Measurements from ENCODE around the gene CYP2W1. TPM values are rescaled to one million over a fixed set of nuclear protein-coding genes. Genes with fewer than 3 reads are reported as not detected.
A peak's percentile ranks its signal among the peaks of the same experiment; 100 is the strongest.

CYP2W1 gene
- total RNA-seq, 2 experiments from 2014 or later, result not detected

DNA sequence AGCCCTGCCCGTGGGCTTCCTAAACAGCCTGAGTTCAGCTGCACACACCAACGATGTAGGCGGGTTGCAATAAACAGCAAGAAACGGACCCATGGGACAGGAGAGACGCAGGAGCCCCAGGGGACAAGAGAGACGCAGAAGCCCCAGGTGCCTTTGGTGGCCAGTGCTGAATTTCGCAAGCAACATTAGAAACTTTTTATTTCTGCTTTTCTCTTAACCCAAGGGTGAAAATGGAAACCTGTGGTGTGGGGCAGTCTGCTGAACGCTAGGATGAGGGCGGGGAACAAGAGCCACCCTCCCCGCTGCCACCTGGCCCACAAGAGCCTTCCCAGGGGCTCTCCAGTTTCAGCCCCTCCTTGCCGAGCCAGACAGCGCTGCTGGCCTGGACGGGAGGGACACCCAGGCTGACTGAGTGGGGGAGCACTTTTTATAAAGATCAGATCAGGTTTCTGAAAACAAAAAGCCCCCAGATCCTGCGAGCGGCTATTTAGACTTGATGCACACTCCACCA, 41.4 kb downstream of the CYP2W1 start:
- Mint-ChIP-seq H3K36me3 (ENCODE audit: low read depth) (peaks cover 39% of the 10 kb centered on the region), H3K4me1 (ENCODE audit: low read depth) (peaks cover 32% of the 10 kb centered on the region), H3K4me3 (peak overlapping the region; percentile 7), H3K27me3 (no peaks in the 10 kb centered on the region), H3K9me3 (no peaks in the 10 kb centered on the region), H3K27ac (no peak overlapping the region)
- Histone ChIP-seq H3K27me3 (ENCODE audit: control insufficient read depth in 1 of 2, insufficient read depth in 2 of 2, low read length in 2 of 2) (no peaks in the 10 kb centered on the region), H3K27ac (ENCODE audit: low read depth in 1 of 2, low read length in 2 of 2) (no peak overlapping the region), H3K9me3 (ENCODE audit: control insufficient read depth in 1 of 2, insufficient read depth in 1 of 2, low read length in 2 of 2) (peaks cover 11 to 44% of the 10 kb centered on the region in 2 experiments), H3K4me3 (ENCODE audit: low read length) (no peak overlapping the region), H3K4me1 (ENCODE audit: insufficient read depth, low read length) (peaks cover 39% of the 10 kb centered on the region), H3K36me3 (ENCODE audit: insufficient read depth, low read length) (peaks cover 10% of the 10 kb centered on the region)
- CTCF ChIA-PET, result interaction anchor here (0.8 kb wide), 1 partner anchor 32 kb away, joined by 3 read pairs; no protein-coding TSS in a partner anchor
- DNase-seq, result no peak
- ATAC-seq (ENCODE audit: poor library complexity), result no peak
- intact Hi-C loops (cut with DNase I, micrococcal nuclease), result no loop called here
- TF ChIP-seq CTCF (IDR thresholded peaks at IDR 0.05), result no peak
- POLR2A ChIA-PET, result interaction anchor here (0.9 kb wide), 1 partner anchor 21 kb away, joined by 3 read pairs; no protein-coding TSS in a partner anchor

- peaks cover 46% of the 10 kb centered on the region for H3K4me1 ChIP-seq (ENCODE audit: insufficient read depth, low read length)
- Mint-ChIP-seq H3K27ac (no peak overlapping the region), H3K36me3 (ENCODE audit: low read depth) (peaks cover 39% of the 10 kb centered on the region), H3K4me3 (peak overlapping the region; percentile 7), H3K27me3 (no peaks in the 10 kb centered on the region), H3K9me3 (no peaks in the 10 kb centered on the region), H3K4me1 (ENCODE audit: low read depth) (peaks cover 38% of the 10 kb centered on the region)
- H3K4me3 ChIP-seq (ENCODE audit: low read length), result no peak overlapping the region
- ChIA-PET CTCF (interaction anchor here (1.5 kb wide), 1 partner anchor 19 kb away, joined by 6 read pairs; the partner anchor contains the start of gene GPR146), POLR2A (interaction anchor here (0.9 kb wide), 2 partner anchors 20 to 50 kb away, joined by 3 to 5 read pairs; partner anchors contain the start of gene COX19)
- H3K27ac ChIP-seq (ENCODE audit: low read depth in 1 of 2, low read length in 2 of 2), result no peak overlapping the region
- peaks cover 11 to 36% of the 10 kb centered on the region in 2 experiments for H3K9me3 ChIP-seq (ENCODE audit: control insufficient read depth in 1 of 2, insufficient read depth in 1 of 2, low read length in 2 of 2)
- no peaks in the 10 kb centered on the region for H3K27me3 ChIP-seq (ENCODE audit: control insufficient read depth in 1 of 2, insufficient read depth in 2 of 2, low read length in 2 of 2)
- H3K36me3 ChIP-seq (ENCODE audit: insufficient read depth, low read length), result peaks cover 10% of the 10 kb centered on the region
- intact Hi-C loops (cut with DNase I, micrococcal nuclease), result no loop called here
- DNase-seq (no peak), ATAC-seq (ENCODE audit: poor library complexity) (no peak)
- no peak for TF ChIP-seq CTCF (IDR thresholded peaks at IDR 0.05)
These were observed 42.1 kb downstream of the CYP2W1 start for GRCh38 chr7:1024876-1025742.

GRCh38 chr7:1025743-1026581, 43.0 kb downstream of the CYP2W1 start:
- Histone ChIP-seq H3K27me3 (ENCODE audit: control insufficient read depth in 1 of 2, insufficient read depth in 2 of 2, low read length in 2 of 2) (no peaks in the 10 kb centered on the region), H3K9me3 (ENCODE audit: control insufficient read depth in 1 of 2, insufficient read depth in 1 of 2, low read length in 2 of 2) (peaks cover 8 to 28% of the 10 kb centered on the region in 2 experiments), H3K27ac (ENCODE audit: low read depth in 1 of 2, low read length in 2 of 2) (no peak overlapping the region), H3K4me1 (ENCODE audit: insufficient read depth, low read length) (peaks cover 48% of the 10 kb centered on the region), H3K36me3 (ENCODE audit: insufficient read depth, low read length) (peaks cover 4% of the 10 kb centered on the region), H3K4me3 (ENCODE audit: low read length) (no peak overlapping the region)
- Mint-ChIP-seq H3K36me3 (ENCODE audit: low read depth) (peaks cover 39% of the 10 kb centered on the region), H3K9me3 (no peaks in the 10 kb centered on the region), H3K4me1 (ENCODE audit: low read depth) (peaks cover 42% of the 10 kb centered on the region), H3K4me3 (peak overlapping the region; percentile 80), H3K27ac (peak overlapping the region; percentile 7), H3K27me3 (no peaks in the 10 kb centered on the region)
- no peak for TF ChIP-seq CTCF (IDR thresholded peaks at IDR 0.05)
- ATAC-seq (ENCODE audit: poor library complexity) (no peak), DNase-seq (no peak)
- CTCF ChIA-PET, result interaction anchor here (1.5 kb wide), 1 partner anchor 19 kb away, joined by 6 read pairs; the partner anchor contains the start of gene GPR146
- intact Hi-C loops (cut with DNase I, micrococcal nuclease), result no loop called here
- POLR2A ChIA-PET, result interaction anchor here (0.8 to 0.9 kb wide), 2 partner anchors 19 to 50 kb away, joined by 3 to 5 read pairs; partner anchors contain the start of gene COX19

Data from CD4-positive, alpha-beta T cell (primary cell).